H9 (cell line): ENCODE data around the gene TCF7L2. TPM values are rescaled to one million over a fixed set of nuclear protein-coding genes. Genes with fewer than 3 reads are reported as not detected.

Experiments used
- DNase-seq: peaks from one replicate; pipeline ENCODE4 v3.0.0-alpha.2; 2017
- H2AFZ ChIP-seq: one replicate; pipeline ENCODE4 v1.6.1; 2013; ENCODE audit warnings: mild to moderate bottlenecking, low read length, control low read depth, moderate library complexity
- H2AK5ac ChIP-seq: 2 replicates; pipeline ENCODE4 v1.6.1; 2013; ENCODE audit warnings: low read length, control low read depth, mixed read lengths; ENCODE audit not compliant: insufficient read length
- H2BK120ac ChIP-seq: one replicate; pipeline ENCODE4 v1.6.1; 2013; ENCODE audit warnings: low read depth, mild to moderate bottlenecking, low read length, control low read depth, inconsistent platforms; ENCODE audit not compliant: poor library complexity, severe bottlenecking
- H2BK12ac ChIP-seq: 2 replicates; pipeline ENCODE4 v1.6.1; 2013; ENCODE audit warnings: low read length, control low read depth, mixed read lengths, low read depth; ENCODE audit not compliant: insufficient read length
- H2BK15ac ChIP-seq: 2 replicates; pipeline ENCODE4 v1.6.1; 2013; ENCODE audit warnings: low read depth, low read length, control low read depth
- H2BK20ac ChIP-seq: one replicate; pipeline ENCODE4 v1.6.1; 2013; ENCODE audit warnings: low read depth, mild to moderate bottlenecking, low read length, control low read depth, inconsistent platforms; ENCODE audit not compliant: poor library complexity, severe bottlenecking
- H2BK5ac ChIP-seq: 2 replicates; pipeline ENCODE4 v1.6.1; 2013; ENCODE audit warnings: low read length, control low read depth, mixed read lengths; ENCODE audit not compliant: insufficient read length
- H3K14ac ChIP-seq: 2 replicates; pipeline ENCODE4 v1.6.1; 2013; ENCODE audit warnings: low read length, control low read depth; ENCODE audit not compliant: insufficient read depth
- H3K18ac ChIP-seq: 2 replicates; pipeline ENCODE4 v1.6.1; 2013; ENCODE audit warnings: low read depth, mild to moderate bottlenecking, mixed read lengths, low read length, control low read depth; ENCODE audit not compliant: insufficient read length
- H3K23ac ChIP-seq: 2 replicates; pipeline ENCODE4 v1.6.1; 2013; ENCODE audit warnings: low read length, control low read depth, mixed read lengths, low read depth; ENCODE audit not compliant: insufficient read length
- H3K23me2 ChIP-seq: 2 replicates; pipeline ENCODE4 v1.6.1; 2013; ENCODE audit warnings: low read depth, mild to moderate bottlenecking, mixed read lengths, low read length, control low read depth; ENCODE audit not compliant: insufficient read length, poor library complexity, severe bottlenecking
- H3K27ac ChIP-seq: 2 replicates; pipeline ENCODE4 v1.5.1; 2013; ENCODE audit warnings: low read length, control low read depth, mixed read lengths, low read depth; ENCODE audit not compliant: insufficient read length
- H3K27me3 ChIP-seq: 2 replicates; pipeline ENCODE4 v1.6.1; 2013; ENCODE audit warnings: low read length, control low read depth, inconsistent platforms; ENCODE audit not compliant: insufficient read depth
- H3K4ac ChIP-seq: 2 replicates; pipeline ENCODE4 v1.6.1; 2013; ENCODE audit warnings: low read depth, mild to moderate bottlenecking, control low read depth, inconsistent platforms, low read length, moderate library complexity
- H3K4me1 ChIP-seq: 2 replicates; pipeline ENCODE4 v1.6.1; 2013; ENCODE audit warnings: low read length, control low read depth, inconsistent platforms; ENCODE audit not compliant: insufficient read depth
- H3K4me2 ChIP-seq: 2 replicates; pipeline ENCODE4 v1.6.1; 2013; ENCODE audit warnings: low read length, control low read depth, mixed read lengths; ENCODE audit not compliant: insufficient read length, insufficient read depth
- H3K56ac ChIP-seq: 2 replicates; pipeline ENCODE4 v1.6.1; 2013; ENCODE audit warnings: low read depth, mild to moderate bottlenecking, mixed read lengths, low read length, control low read depth; ENCODE audit not compliant: insufficient read length
- H3K79me1 ChIP-seq: 2 replicates; pipeline ENCODE4 v1.6.1; 2013; ENCODE audit warnings: low read depth, mild to moderate bottlenecking, moderate library complexity, low read length, control low read depth, inconsistent platforms; ENCODE audit not compliant: insufficient read depth, poor library complexity, severe bottlenecking
- H3K79me2 ChIP-seq: 2 replicates; pipeline ENCODE4 v1.6.1; 2013; ENCODE audit warnings: low read length, control low read depth, inconsistent platforms; ENCODE audit not compliant: insufficient read depth
- H3K9ac ChIP-seq: 2 replicates; pipeline ENCODE4 v1.6.1; 2013; ENCODE audit warnings: low read length, control low read depth, mixed read lengths; ENCODE audit not compliant: insufficient read length; ENCODE audit errors: extremely low read depth
- H3K9me3 ChIP-seq: one replicate; pipeline ENCODE4 v1.6.1; 2013; ENCODE audit warnings: low read depth, low read length, inconsistent platforms; ENCODE audit not compliant: control insufficient read depth
- H3T11ph ChIP-seq: one replicate; pipeline ENCODE4 v1.6.1; 2013; ENCODE audit warnings: mild to moderate bottlenecking, low read length, control low read depth, inconsistent platforms
- H4K20me1 ChIP-seq: one replicate; pipeline ENCODE4 v1.6.1; 2013; ENCODE audit not compliant: control insufficient read depth, insufficient read length, insufficient read depth
- H4K5ac ChIP-seq: 2 replicates; pipeline ENCODE4 v1.6.1; 2013; ENCODE audit warnings: low read depth, mild to moderate bottlenecking, mixed read lengths, low read length, control low read depth; ENCODE audit not compliant: insufficient read length
- H4K8ac ChIP-seq: replicated peaks from 2 replicates; pipeline ENCODE4 v1.6.1; 2013; ENCODE audit warnings: low read length, control low read depth, mixed read lengths, low read depth; ENCODE audit not compliant: insufficient read length
- H4K91ac ChIP-seq: 2 replicates; pipeline ENCODE4 v1.6.1; 2013; ENCODE audit warnings: low read depth, mild to moderate bottlenecking, moderate library complexity, mixed read lengths, low read length, control low read depth; ENCODE audit not compliant: insufficient read length
- H3K27ac Mint-ChIP-seq, 3 experiments: 2 replicates in 2 of 3; 3 replicates in 1 of 3; pipeline ENCODE4 v1.8.0; 2020 to 2021; ENCODE audit warnings: mixed read lengths in 3 of 3, mild to moderate bottlenecking in 1 of 3, moderate library complexity in 1 of 3
- H3K27me3 Mint-ChIP-seq: 2 replicates; pipeline ENCODE4 v1.8.0; 2021; ENCODE audit warnings: low read depth, mild to moderate bottlenecking, moderate library complexity, mixed read lengths
- H3K36me3 Mint-ChIP-seq, 3 experiments: 2 replicates in 2 of 3; 3 replicates in 1 of 3; pipeline ENCODE4 v1.8.0; 2020 to 2021; ENCODE audit warnings: low read depth in 3 of 3, mixed read lengths in 3 of 3; ENCODE audit not compliant: insufficient read depth in 1 of 3
- H3K4me1 Mint-ChIP-seq, 2 experiments: 2 replicates each; pipeline ENCODE4 v1.8.0; 2020; ENCODE audit warnings: mixed read lengths in 2 of 2
- H3K4me3 Mint-ChIP-seq, 2 experiments: 2 replicates in 1 of 2; 3 replicates in 1 of 2; pipeline ENCODE4 v1.8.0; 2020 to 2021; ENCODE audit warnings: mild to moderate bottlenecking in 2 of 2, mixed read lengths in 2 of 2, moderate library complexity in 1 of 2
- H3K9me3 Mint-ChIP-seq, 2 experiments: 2 replicates in 1 of 2; 3 replicates in 1 of 2; pipeline ENCODE4 v1.8.0; 2020; ENCODE audit warnings: mild to moderate bottlenecking in 2 of 2, mixed read lengths in 2 of 2, moderate library complexity in 1 of 2
- CTCF ChIP-seq: fragments of 200-600 bp; sonication (generic); conservative IDR thresholded peaks from 3 replicates; pipeline ENCODE4 v1.8.0; 2021; ENCODE audit warnings: antibody characterized with exemption, mild to moderate bottlenecking
- WGBS: extraction: QIAGEN DNeasy Blood & Tissue Kit; methylation state at CpG from one replicate; pipeline ENCODE4 v1.1.7; 2013; ENCODE audit warnings: missing lambda C conversion rate, low lambda C conversion rate, mixed read lengths; ENCODE audit not compliant: insufficient read length; ENCODE audit errors: extremely low coverage; 5-methylcytosine and 5-hydroxymethylcytosine counted together
- total RNA-seq: library from RNA; stranded (reverse); gene quantifications from 2 replicates; pipeline ENCODE4 v1.2.1, GENCODE V29; 2021

Gene TCF7L2
- total RNA-seq, 1 experiment from 2014 or later, result 71.1 TPM

- Histone ChIP-seq H3K23ac (no peak overlapping the region), H3K23me2 (no peaks in the 10 kb centered on the region), H2BK15ac (no peak overlapping the region), H2BK20ac (no peak overlapping the region), H3K56ac (no peak overlapping the region), H3K9me3 (no peaks in the 10 kb centered on the region), H3K79me1 (peaks cover 24% of the 10 kb centered on the region), H2BK5ac (no peak overlapping the region), H4K5ac (no peak overlapping the region), H3K18ac (no peak overlapping the region), H4K20me1 (no peaks in the 10 kb centered on the region), H3K4me1 (peaks cover 10% of the 10 kb centered on the region; the same call in 1 of the 2 replicates), H3K27me3 (no peaks in the 10 kb centered on the region), H3K4ac (no peak overlapping the region), H3T11ph (no peak overlapping the region), H2AK5ac (no peak overlapping the region), H4K91ac (no peak overlapping the region), H4K8ac (no peak overlapping the region), H3K27ac (no peak overlapping the region), H3K14ac (no peak overlapping the region), H3K4me2 (no peak overlapping the region), H3K79me2 (peaks cover 55% of the 10 kb centered on the region), H3K9ac (no peak overlapping the region), H2AFZ (no peak overlapping the region), H2BK120ac (no peak overlapping the region), H2BK12ac (no peak overlapping the region)
- H3K27ac Mint-ChIP-seq, result peak overlapping the region; percentile 30 to 94 (median 85); a peak in 6 of 7 replicates
- DNase-seq, result no peak
- H3K4me3 Mint-ChIP-seq, result no peak overlapping the region; a peak in 1 of 5 replicates
- TF ChIP-seq CTCF, result no peak; the same call in 2 of the 3 replicates
- H3K36me3 Mint-ChIP-seq, result peaks cover 6 to 36% (median 26%) of the 10 kb centered on the region in 3 experiments; a peak in 6 of 7 replicates
- peaks cover 68 to 77% of the 10 kb centered on the region in 2 experiments for H3K4me1 Mint-ChIP-seq
- no peaks in the 10 kb centered on the region for H3K9me3 Mint-ChIP-seq
- WGBS, result no CpG with 5 or more reads among the region's 14 CpGs
- H3K27me3 Mint-ChIP-seq, result no peaks in the 10 kb centered on the region
Observed at GRCh38 chr10:113000876-113001598, 51.0 kb downstream of the TCF7L2 start.
